H1 (cell line): ENCODE measurements around the gene WDFY4. TPM values are rescaled to one million over a fixed set of nuclear protein-coding genes. Genes with fewer than 3 reads are reported as not detected.

Source experiments
- CTCF ChIA-PET: fragments of 300-600 bp; sonication (Branson Sonifier 250); formaldehyde crosslinking; loops from one replicate; lab custom pipeline; 2021; ENCODE audit not compliant: partially characterized antibody; lab: Charles Lee
- POLR2A ChIA-PET: fragments of 300-600 bp; sonication (Branson Sonifier 250); formaldehyde crosslinking; loops from one replicate; lab custom pipeline; 2021; ENCODE audit warnings: inconsistent platforms; ENCODE audit not compliant: partially characterized antibody; lab: Charles Lee
- DNase-seq, 2 experiments: peaks; one replicate each; pipeline versions ENCODE4 v3.0.0 to v3.0.0-alpha.2; 2010 to 2022; ENCODE audit warnings: low spot score in 2 of 2, low read depth in 1 of 2, mixed read lengths in 1 of 2
- FAIRE-seq: peaks from 2 replicates; lab custom pipeline; 2011; peaks lifted over from hg19 to GRCh38; lab: Jason Lieb, UNC
- H2AFZ ChIP-seq: 2 replicates; pipeline ENCODE4 v1.8.1; 2012; ENCODE audit warnings: low read length, inconsistent platforms
- H2AK5ac ChIP-seq: 2 replicates; pipeline ENCODE4 v1.6.1; 2013; ENCODE audit warnings: low read depth, low read length
- H2BK120ac ChIP-seq: replicated peaks from 2 replicates; pipeline ENCODE3; 2013; ENCODE audit warnings: low read depth, low read length, inconsistent platforms
- H2BK12ac ChIP-seq: 2 replicates; pipeline ENCODE4 v1.6.1; 2013; ENCODE audit warnings: low read depth, low read length
- H2BK15ac ChIP-seq: 2 replicates; pipeline ENCODE4 v1.6.1; 2013; ENCODE audit warnings: low read length
- H2BK20ac ChIP-seq: 2 replicates; pipeline ENCODE4 v1.6.1; 2013; ENCODE audit warnings: low read length
- H2BK5ac ChIP-seq: 2 replicates; pipeline ENCODE4 v1.6.1; 2013; ENCODE audit warnings: low read depth, low read length
- H3K14ac ChIP-seq: 2 replicates; pipeline ENCODE4 v1.6.1; 2013; ENCODE audit warnings: inconsistent platforms; ENCODE audit not compliant: insufficient read length
- H3K18ac ChIP-seq: 2 replicates; pipeline ENCODE4 v1.6.1; 2013; ENCODE audit warnings: low read length; ENCODE audit errors: extremely low read depth
- H3K23ac ChIP-seq: 2 replicates; pipeline ENCODE4 v1.6.1; 2013; ENCODE audit warnings: inconsistent platforms; ENCODE audit not compliant: insufficient read length
- H3K23me2 ChIP-seq: 2 replicates; pipeline ENCODE4 v1.6.1; 2013; ENCODE audit warnings: low read depth, low read length
- H3K27ac ChIP-seq: 2 replicates; pipeline ENCODE4 v1.6.1; 2011; ENCODE audit warnings: low read depth, low read length, inconsistent platforms
- H3K27me3 ChIP-seq, 4 experiments: replicated peaks in 1 of 4; 1 replicate in 1 of 4; 2 replicates in 3 of 4; pipeline versions ENCODE4 v1.6.1 to v1.8.1; 2011 to 2013; ENCODE audit warnings: low read length in 3 of 4, mild to moderate bottlenecking in 3 of 4, inconsistent platforms in 2 of 4, mixed read lengths in 2 of 4, moderate library complexity in 1 of 4; ENCODE audit not compliant: control insufficient read depth in 3 of 4, insufficient read depth in 3 of 4; ENCODE audit errors: extremely low read depth in 1 of 4
- H3K36me3 ChIP-seq, 4 experiments: 2 replicates each; pipeline versions ENCODE4 v1.6.1 to v1.8.1; 2011 to 2013; ENCODE audit warnings: mild to moderate bottlenecking in 4 of 4, low read length in 3 of 4, moderate library complexity in 2 of 4, control low read depth in 1 of 4, inconsistent platforms in 1 of 4; ENCODE audit not compliant: insufficient read depth in 4 of 4, control insufficient read depth in 2 of 4
- H3K4ac ChIP-seq: replicated peaks from 2 replicates; pipeline ENCODE3; 2013; ENCODE audit warnings: low read length, low read depth, mixed read lengths, inconsistent platforms; ENCODE audit not compliant: insufficient read length
- H3K4me1 ChIP-seq, 4 experiments: replicated peaks in 1 of 4; 1 replicate in 1 of 4; 2 replicates in 3 of 4; pipeline versions ENCODE4 v1.6.1 to v1.8.1; 2011 to 2013; ENCODE audit warnings: low read length in 3 of 4, inconsistent platforms in 2 of 4, mixed read lengths in 1 of 4; ENCODE audit not compliant: insufficient read depth in 4 of 4, control insufficient read depth in 3 of 4
- H3K4me2 ChIP-seq, 2 experiments: 2 replicates each; pipeline versions ENCODE4 v1.6.1 to v1.8.1; 2011 to 2013; ENCODE audit warnings: low read depth in 2 of 2, low read length in 2 of 2, control low read depth in 1 of 2, inconsistent platforms in 1 of 2, mild to moderate bottlenecking in 1 of 2; ENCODE audit not compliant: insufficient read depth in 1 of 2
- H3K4me3 ChIP-seq, 4 experiments: fragments of 200-600, 300-600 bp in 1 of 4; sonication (generic), shearing (Covaris generic), sonication (Bioruptor Twin) in 1 of 4; 2 replicates each; pipeline versions ENCODE4 v1.5.1 to v1.8.1; 2011 to 2016; ENCODE audit warnings: low read length in 4 of 4, low read depth in 3 of 4, control low read depth in 2 of 4, inconsistent platforms in 2 of 4, mild to moderate bottlenecking in 2 of 4, mixed read lengths in 1 of 4, moderate library complexity in 1 of 4; ENCODE audit not compliant: insufficient read depth in 2 of 4; ENCODE audit errors: extremely low read depth in 1 of 4
- H3K56ac ChIP-seq: replicated peaks from 2 replicates; pipeline ENCODE3; 2013; ENCODE audit warnings: low read depth, mild to moderate bottlenecking, mixed read lengths, low read length, inconsistent platforms; ENCODE audit not compliant: insufficient read length
- H3K79me1 ChIP-seq: 2 replicates; pipeline ENCODE4 v1.6.1; 2013; ENCODE audit warnings: low read depth, low read length, control low read depth
- H3K79me2 ChIP-seq, 2 experiments: 2 replicates each; pipeline versions ENCODE4 v1.6.1 to v1.8.1; 2012 to 2013; ENCODE audit warnings: low read length in 2 of 2, mild to moderate bottlenecking in 2 of 2, inconsistent platforms in 1 of 2; ENCODE audit not compliant: insufficient read depth in 2 of 2, control insufficient read depth in 1 of 2
- H3K9ac ChIP-seq, 4 experiments: replicated peaks in 1 of 4; 1 replicate in 1 of 4; 2 replicates in 3 of 4; pipeline versions ENCODE4 v1.6.1 to v1.8.1; 2011 to 2013; ENCODE audit warnings: low read depth in 3 of 4, low read length in 3 of 4, control low read depth in 2 of 4, mild to moderate bottlenecking in 2 of 4, moderate library complexity in 2 of 4, inconsistent platforms in 1 of 4; ENCODE audit errors: extremely low read depth in 1 of 4
- H3K9me3 ChIP-seq, 2 experiments: 2 replicates each; pipeline versions ENCODE4 v1.6.1 to v1.8.1; 2012 to 2013; ENCODE audit warnings: mild to moderate bottlenecking in 2 of 2, moderate library complexity in 2 of 2, control low read depth in 1 of 2, inconsistent platforms in 1 of 2, low read depth in 1 of 2, low read length in 1 of 2, mixed read lengths in 1 of 2; ENCODE audit not compliant: insufficient read depth in 2 of 2
- H4K20me1 ChIP-seq, 2 experiments: replicated peaks in 1 of 2; 2 replicates each; pipeline versions ENCODE3 to v1.8.1; 2011 to 2013; ENCODE audit warnings: inconsistent platforms in 2 of 2, low read length in 2 of 2, mild to moderate bottlenecking in 1 of 2; ENCODE audit not compliant: insufficient read depth in 2 of 2, control insufficient read depth in 1 of 2
- H4K5ac ChIP-seq: 2 replicates; pipeline ENCODE4 v1.6.1; 2013; ENCODE audit warnings: low read length, low read depth, mixed read lengths, inconsistent platforms; ENCODE audit not compliant: insufficient read length
- H4K8ac ChIP-seq: 2 replicates; pipeline ENCODE4 v1.8.0; 2013; ENCODE audit warnings: mild to moderate bottlenecking, moderate library complexity, low read length, inconsistent platforms; ENCODE audit not compliant: insufficient read depth; ENCODE audit errors: extremely low read depth
- H4K91ac ChIP-seq: replicated peaks from 2 replicates; pipeline ENCODE3; 2013; ENCODE audit warnings: low read length, mixed read lengths, inconsistent platforms; ENCODE audit not compliant: insufficient read length
- RBBP5 ChIP-seq: IDR thresholded peaks from 2 replicates; pipeline ENCODE4 v1.7.1; 2012; ENCODE audit warnings: low read depth, mild to moderate bottlenecking, inconsistent platforms, low read length, moderate library complexity, borderline replicate concordance
- WGBS, 2 experiments: shearing (Covaris generic) in 1 of 2; methylation state at CpG; one replicate each; pipeline versions ENCODE4 v1.1.6 to v1.1.7; 2013 to 2015; ENCODE audit warnings: low lambda C conversion rate in 2 of 2, mixed read lengths in 2 of 2, inconsistent platforms in 1 of 2, low coverage in 1 of 2, missing lambda C conversion rate in 1 of 2; ENCODE audit not compliant: insufficient replicate concordance in 2 of 2, insufficient coverage in 1 of 2, insufficient read length in 1 of 2; ENCODE audit errors: extremely low coverage in 1 of 2, missing lambda C conversion rate in 1 of 2; 5-methylcytosine and 5-hydroxymethylcytosine counted together
- polyA plus RNA-seq, 7 experiments: library from polyadenylated mRNA; depleted of rRNA in 3 of 7; stranded (reverse) in 5 of 7; unstranded in 2 of 7; fragments of >200 nt in 5 of 7; fragments of 200-250 nt in 2 of 7; gene quantifications; 1 replicate in 5 of 7; 2 replicates in 1 of 7; 4 replicates in 1 of 7; pipeline versions ENCODE4 v1.2.1 to v1.2.3, GENCODE V29; 2011 to 2013; ENCODE audit warnings: missing spikeins in 2 of 7, mixed read lengths in 2 of 7
- total RNA-seq: library from RNA; stranded (reverse); fragmentation: NEBNext Ultra II Directional; extraction: Animal tissue kit (Norgen Biotek cat#: 25700); gene quantifications from 2 replicates; pipeline ENCODE4 v1.2.1, GENCODE V29; 2021

WDFY4 gene
- total and polyA plus RNA-seq, 2 of the 8 experiments (the other 6 are each of a cell fraction or from before 2014, with no cell fraction given), result not detected

- no peaks in the 10 kb centered on the region for H3K9me3 ChIP-seq
- TF ChIP-seq RBBP5, result no peak
- TF ChIP-seq, all 59 proteins: peak for 0
Observed at GRCh38 chr10:48692748-48693147, 8.1 kb downstream of the WDFY4 start.

More at GRCh38 chr10:48692748-48693147, 8.1 kb downstream of the WDFY4 start:
- H3K27ac ChIP-seq, result peak overlapping the region; percentile 4; the same call in 1 of the 2 replicates
- no peaks in the 10 kb centered on the region for H3K79me1 ChIP-seq
- no peak overlapping the region for H3K56ac ChIP-seq
- H3K18ac ChIP-seq, result no peak overlapping the region; the same call in 1 of the 2 replicates
- H3K4me1 ChIP-seq, result peaks cover 0 to 5% (median 0%) of the 10 kb centered on the region in 4 experiments; a peak in 2 of 7 replicates
- no peak overlapping the region for H3K9ac ChIP-seq
- WGBS, 2 experiments, result 84% methylated on average over 4 of the region's 4 CpGs; no CpG with 5 or more reads in 1 of the 2 experiments
- H4K20me1 ChIP-seq, result no peaks in the 10 kb centered on the region
- CTCF ChIA-PET, result interaction anchor here (1.6 kb wide), 1 partner anchor 11 kb away, joined by 4 read pairs; no protein-coding TSS in a partner anchor
- no peak overlapping the region for H4K5ac ChIP-seq
- H3K4ac ChIP-seq, result no peak overlapping the region
- no peak overlapping the region for H3K4me2 ChIP-seq
- FAIRE-seq (no peak), DNase-seq (no peak)
- H2BK15ac ChIP-seq, result no peak overlapping the region
- peak overlapping the region; percentile 60; the same call in 1 of the 2 replicates for H2BK12ac ChIP-seq
- H2BK5ac ChIP-seq, result no peak overlapping the region
- POLR2A ChIA-PET, result no interaction called here
- no peaks in the 10 kb centered on the region; a peak in 1 of 7 replicates for H3K27me3 ChIP-seq
- H2AK5ac ChIP-seq, result no peak overlapping the region
- no peaks in the 10 kb centered on the region for H3K79me2 ChIP-seq
- no peak overlapping the region for H2BK120ac ChIP-seq
- no peak overlapping the region for H4K91ac ChIP-seq
- no peaks in the 10 kb centered on the region for H3K36me3 ChIP-seq
- H3K23ac ChIP-seq, result no peak overlapping the region
- no peak overlapping the region for H2AFZ ChIP-seq
- no peak overlapping the region for H3K4me3 ChIP-seq
- H3K23me2 ChIP-seq, result no peaks in the 10 kb centered on the region
- no peak overlapping the region for H2BK20ac ChIP-seq
- no peak overlapping the region for H4K8ac ChIP-seq
- H3K14ac ChIP-seq, result no peak overlapping the region
